ENCODE results near the gene RHOJ. TPM values are rescaled to one million over a fixed set of nuclear protein-coding genes. Genes with fewer than 3 reads are reported as not detected.

The RHOJ gene
- total RNA-seq, 1 donor from 2014 or later = 29.2 TPM

GRCh38 chr14:63200035-63200740 is 4.1 kb upstream of the RHOJ start:
- Histone ChIP-seq H3K4me3 (no peak overlapping the region), H3K27me3 (ENCODE audit: low read depth) (no peaks in the 10 kb centered on the region), H3K4me1 (peaks cover 5% of the 10 kb centered on the region), H3K27ac (no peak overlapping the region), H3K9me3 (no peaks in the 10 kb centered on the region), H3K36me3 (no peaks in the 10 kb centered on the region)
- no peak for ATAC-seq
- DNase-seq = no peak
- TF ChIP-seq CTCF (IDR thresholded peaks at IDR 0.05) = no peak
- intact Hi-C loops (cut with DNase I) = no loop called here

GRCh38 chr14:63200767-63201166 is 3.5 kb upstream of the RHOJ start:
- TF ChIP-seq CTCF (IDR thresholded peaks at IDR 0.05) = no peak
- intact Hi-C loops (cut with DNase I) = no loop called here
- Histone ChIP-seq H3K27ac (no peak overlapping the region), H3K27me3 (ENCODE audit: low read depth) (no peaks in the 10 kb centered on the region), H3K4me3 (no peak overlapping the region), H3K9me3 (no peaks in the 10 kb centered on the region), H3K4me1 (peaks cover 5% of the 10 kb centered on the region), H3K36me3 (no peaks in the 10 kb centered on the region)
- ATAC-seq (no peak), DNase-seq (no peak)

- intact Hi-C loops (cut with DNase I) = no loop called here
- Histone ChIP-seq H3K27me3 (ENCODE audit: low read depth) (no peaks in the 10 kb centered on the region), H3K4me1 (peaks cover 5% of the 10 kb centered on the region), H3K27ac (no peak overlapping the region), H3K4me3 (no peak overlapping the region), H3K36me3 (no peaks in the 10 kb centered on the region), H3K9me3 (no peaks in the 10 kb centered on the region)
- no peak for ATAC-seq
- DNase-seq = no peak
- TF ChIP-seq CTCF (IDR thresholded peaks at IDR 0.05) = no peak
Observed at GRCh38 chr14:63203015-63203414, 1.2 kb upstream of the RHOJ start.

- Histone ChIP-seq H3K9me3 (no peaks in the 10 kb centered on the region), H3K4me3 (peak overlapping the region; percentile 53), H3K27me3 (ENCODE audit: low read depth) (no peaks in the 10 kb centered on the region), H3K4me1 (peaks cover 5% of the 10 kb centered on the region), H3K27ac (peak overlapping the region; percentile 89), H3K36me3 (no peaks in the 10 kb centered on the region)
- ATAC-seq = peak; percentile 81 to 91
- DNase-seq = peak; percentile 51
- peak; percentile 31 for TF ChIP-seq CTCF (IDR thresholded peaks at IDR 0.05)
- intact Hi-C loops (cut with DNase I) = no loop called here
Observed at GRCh38 chr14:63203618-63204406, 431 bp upstream of the RHOJ start.

- Histone ChIP-seq H3K4me1 (peaks cover 5% of the 10 kb centered on the region), H3K27ac (peak overlapping the region; percentile 89), H3K27me3 (ENCODE audit: low read depth) (no peaks in the 10 kb centered on the region), H3K9me3 (no peaks in the 10 kb centered on the region), H3K36me3 (no peaks in the 10 kb centered on the region), H3K4me3 (peak overlapping the region; percentile 53)
- intact Hi-C loops (cut with DNase I) = no loop called here
- TF ChIP-seq CTCF (IDR thresholded peaks at IDR 0.05) = no peak
- DNase-seq = no peak
- ATAC-seq = peak in 1 of 2 donors; percentile 16
Observed at GRCh38 chr14:63205044-63205575, 867 bp downstream of the RHOJ start.

Data from lower lobe of right lung (tissue), 2 donors.